ENCODE data around the gene HERC3. TPM values are rescaled to one million over a fixed set of nuclear protein-coding genes. Genes with fewer than 3 reads are reported as not detected.

Gene HERC3
- total and polyA plus RNA-seq, 2 of the 13 experiments (the other 11 are each of a cell fraction or from before 2014, with no cell fraction given): 3.8 to 6.2 TPM

GRCh38 chr4:88613417-88613875 is 21.2 kb downstream of the HERC3 start:
- DNase-seq (ENCODE audit: low spot score): no peak
- no peaks in the 10 kb centered on the region for H3K36me3 ChIP-seq (replicated peaks in 1 of 2; ENCODE audit: control insufficient read depth in 1 of 2, insufficient read depth in 2 of 2, low read length in 2 of 2)
- no TSS peak for BruUV-seq (replicated peaks)
- no peak for ATAC-seq
- H3K9me3 ChIP-seq (ENCODE audit: low read length): no peaks in the 10 kb centered on the region
- POLR2A ChIA-PET: no interaction called here
- no peak overlapping the region for H3K4me3 ChIP-seq (replicated peaks in 1 of 3; ENCODE audit: insufficient read depth in 1 of 3, low read depth in 2 of 3, low read length in 3 of 3)
- CTCF ChIA-PET (ENCODE audit: low intra/inter-chr PET ratio, low total read pairs): no interaction called here
- no peak overlapping the region for H2AFZ ChIP-seq (ENCODE audit: low read length)
- 83% methylated on average over 5 of the region's 5 CpGs for WGBS (ENCODE audit: low lambda C conversion rate)
- no peak for FAIRE-seq
- no peak overlapping the region for H3K4me2 ChIP-seq (ENCODE audit: low read depth, low read length)
- no peak overlapping the region for H3K9ac ChIP-seq (ENCODE audit: insufficient read depth, low read depth, low read length)
- in situ Hi-C loops (cut with HindIII; ENCODE audit: extremely low pct_ligation_motif_present, low pct_unique_long_range_greater_than_20kb): no loop called here
- H3K4me1 ChIP-seq (ENCODE audit: insufficient read depth, low read length): no peaks in the 10 kb centered on the region
- intact Hi-C loops (cut with micrococcal nuclease; ENCODE audit: unreplicated experiment): no loop called here
- no peak overlapping the region for H3K27ac ChIP-seq (ENCODE audit: extremely low read length, insufficient read depth, low read length)
- no peak for TF ChIP-seq RARA (CRISPR knock-in tag; IDR thresholded peaks at IDR 0.05)
- TF ChIP-seq ELF4 (CRISPR knock-in tag; IDR thresholded peaks at IDR 0.05; ENCODE audit: borderline replicate concordance): no peak
- no peak for TF ChIP-seq SOX6 (IDR thresholded peaks at IDR 0.05)
- no peak for TF ChIP-seq SOX6 (CRISPR knock-in tag; IDR thresholded peaks at IDR 0.05)
- no peak for TF ChIP-seq NR2C2 (CRISPR knock-in tag; IDR thresholded peaks at IDR 0.05; ENCODE audit: borderline replicate concordance)
- TF ChIP-seq SRSF1 (optimal IDR thresholded peaks at IDR 0.05; ENCODE audit: low read depth, low read length): no peak
- no peak for TF ChIP-seq ZBTB39 (CRISPR knock-in tag; IDR thresholded peaks at IDR 0.05)
- no peak for TF ChIP-seq TGIF2 (CRISPR knock-in tag; IDR thresholded peaks at IDR 0.05)
- no peak for TF ChIP-seq ZNF616 (CRISPR knock-in tag; IDR thresholded peaks at IDR 0.05; ENCODE audit: low read depth)
- TF ChIP-seq MIER3 (CRISPR knock-in tag; IDR thresholded peaks at IDR 0.05; ENCODE audit: borderline replicate concordance): no peak
- no peak for TF ChIP-seq E2F2 (CRISPR knock-in tag; IDR thresholded peaks at IDR 0.05; ENCODE audit: borderline replicate concordance)
- TF ChIP-seq CERS6 (CRISPR knock-in tag; IDR thresholded peaks at IDR 0.05): no peak
- TF ChIP-seq CEBPG (CRISPR knock-in tag; IDR thresholded peaks at IDR 0.05): no peak
- H4K20me1 ChIP-seq (ENCODE audit: insufficient read depth, low read length): no peaks in the 10 kb centered on the region
- no peaks in the 10 kb centered on the region for H3K27me3 ChIP-seq (ENCODE audit: control insufficient read depth in 1 of 2, insufficient read depth in 2 of 2, low read length in 2 of 2)
- no peaks in the 10 kb centered on the region for H3K79me2 ChIP-seq (ENCODE audit: insufficient read depth, low read length)
